A549 (cell line): Measurements from ENCODE around the gene CXCL12.

ENCODE experiments used
- CEBPB ChIP-seq, 2 experiments: fragments of >200 bp in 1 of 2; sonication (Bioruptor Twin) in 1 of 2; formaldehyde crosslinking in 1 of 2; IDR thresholded peaks; 2 replicates each; pipeline ENCODE4 v1.6.1; 2012 to 2016
- CTCF ChIP-seq: fragments of >200 bp; sonication (Bioruptor Twin); formaldehyde crosslinking; IDR thresholded peaks from 3 replicates; pipeline ENCODE4 v1.5.1; 2016
- HOXB5 ChIP-seq: fragments of 250-450 bp; sonication (Bioruptor Pico); IDR thresholded peaks from 2 replicates; pipeline ENCODE4 v1.5.0; 2020; ENCODE audit warnings: mild to moderate bottlenecking, moderate library complexity
- KDM1A ChIP-seq: fragments of 200-600 bp; sonication (generic); IDR thresholded peaks from 2 replicates; pipeline ENCODE4 v1.6.1; 2016; ENCODE audit warnings: low read depth, mild to moderate bottlenecking
- POLR2AphosphoS2 ChIP-seq: conservative IDR thresholded peaks from 2 replicates; pipeline ENCODE4 v1.6.1; 2012; ENCODE audit warnings: low read length, improper control_type of control experiment, inconsistent platforms
- REST ChIP-seq: fragments of 200-600 bp; sonication (generic); IDR thresholded peaks from 2 replicates; pipeline ENCODE4 v1.6.1; 2016; ENCODE audit warnings: antibody characterized with exemption, mild to moderate bottlenecking, moderate library complexity
- TF ChIP-seq, protein P1 (sequence below): IDR thresholded peaks from 2 replicates; pipeline ENCODE4 v1.6.1; 2012

- TF ChIP-seq, protein P1, sequence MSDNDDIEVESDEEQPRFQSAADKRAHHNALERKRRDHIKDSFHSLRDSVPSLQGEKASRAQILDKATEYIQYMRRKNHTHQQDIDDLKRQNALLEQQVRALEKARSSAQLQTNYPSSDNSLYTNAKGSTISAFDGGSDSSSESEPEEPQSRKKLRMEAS = no peak
- no peak for TF ChIP-seq CEBPB (IDR thresholded peaks at IDR 0.05)
- TF ChIP-seq KDM1A = no peak
- TF ChIP-seq CTCF = no peak
- no peak for TF ChIP-seq REST
- TF ChIP-seq POLR2AphosphoS2 = no peak
- no peak for TF ChIP-seq HOXB5 (CRISPR knock-in tag)
Observed at GRCh38 chr10:44425466-44425865, 40.6 kb upstream of the CXCL12 start.
